Activated CD4-positive, alpha-beta T cell treated with anti-CD3 and anti-CD28 coated beads, Interleukin-2, amount 50 U/mL, for 4 hours (primary cell): Measurements from ENCODE around the gene ACVRL1.

ENCODE experiments used
- DNase-seq, 2 experiments: peaks; one replicate each; pipeline ENCODE4 v3.0.0-alpha.2; 2020

Gene ACVRL1

DNA sequence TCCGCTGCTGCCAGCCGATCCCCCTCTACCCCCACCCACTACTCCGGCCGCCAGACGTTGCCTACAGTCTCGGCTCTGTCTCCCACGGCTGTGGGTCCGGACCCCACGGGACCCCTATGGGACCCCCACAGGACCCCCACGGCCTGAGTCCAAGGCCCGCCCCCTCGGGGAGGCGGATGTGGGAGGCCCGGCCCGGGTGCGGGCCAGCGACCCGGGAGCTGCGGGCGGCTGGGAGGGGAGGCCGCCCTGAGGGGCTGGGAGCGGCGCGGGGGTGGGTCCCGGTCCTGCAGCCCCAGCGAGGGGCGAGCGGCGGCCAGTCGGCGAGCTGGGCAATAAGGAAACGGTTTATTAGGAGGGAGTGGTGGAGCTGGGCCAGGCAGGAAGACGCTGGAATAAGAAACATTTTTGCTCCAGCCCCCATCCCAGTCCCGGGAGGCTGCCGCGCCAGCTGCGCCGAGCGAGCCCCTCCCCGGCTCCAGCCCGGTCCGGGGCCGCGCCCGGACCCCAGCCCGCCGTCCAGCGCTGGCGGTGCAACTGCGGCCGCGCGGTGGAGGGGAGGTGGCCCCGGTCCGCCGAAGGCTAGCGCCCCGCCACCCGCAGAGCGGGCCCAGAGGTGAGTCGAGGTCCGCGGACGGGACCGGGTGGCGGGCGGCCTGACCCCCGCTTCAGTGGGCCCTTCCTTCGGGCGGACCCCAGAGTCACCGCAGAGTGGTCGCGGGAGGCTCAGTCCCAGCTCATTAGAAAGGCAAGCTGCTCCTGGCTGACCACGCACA lies at the start of gene ACVRL1:
TSS of gene ACVRL1 (plus strand) at position 422 of the 773 bp plus-strand sequence. CDS start 4,971 bp downstream, outside the sequence.
- DNase-seq: no peak

DNA sequence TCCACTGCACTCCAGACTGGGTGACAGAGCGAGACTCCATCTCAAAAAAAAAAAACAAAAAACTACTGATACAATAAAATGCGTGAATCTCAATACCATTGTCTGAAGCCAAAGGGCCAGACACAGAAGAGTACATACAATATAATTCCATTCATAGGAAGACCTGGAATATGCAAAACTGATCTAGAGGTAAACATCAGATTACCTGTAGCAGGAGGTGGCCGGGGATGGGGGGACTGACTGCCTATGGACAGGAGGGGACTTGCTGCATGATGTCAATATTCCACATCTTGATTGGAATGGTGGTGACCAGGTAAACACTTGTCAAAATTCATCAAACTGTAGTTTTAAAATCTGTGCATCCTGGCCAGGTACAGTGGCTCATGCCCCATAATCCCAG lies 46.3 kb upstream of the ACVRL1 start:
- no peak for DNase-seq

DNA sequence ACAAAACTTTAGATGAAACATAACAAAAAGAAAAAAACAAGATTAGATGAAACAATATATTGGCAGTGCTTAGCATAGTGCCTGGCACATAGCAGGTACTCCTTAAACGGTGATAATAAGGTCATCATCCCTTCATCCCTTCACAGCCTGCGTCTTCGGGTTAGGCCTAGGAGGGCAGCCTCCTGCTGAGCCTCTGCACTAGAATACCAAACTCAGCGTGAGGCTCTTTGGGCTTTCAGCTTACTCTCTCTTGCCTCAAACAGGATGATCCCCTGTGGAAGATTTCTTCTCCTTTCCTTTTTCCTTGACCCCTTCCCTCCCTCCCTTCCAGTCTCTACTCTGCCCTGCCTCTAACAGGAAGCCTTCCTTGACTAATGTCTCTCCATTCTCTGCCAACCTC lies 44.4 kb upstream of the ACVRL1 start:
- no peak for DNase-seq

DNA sequence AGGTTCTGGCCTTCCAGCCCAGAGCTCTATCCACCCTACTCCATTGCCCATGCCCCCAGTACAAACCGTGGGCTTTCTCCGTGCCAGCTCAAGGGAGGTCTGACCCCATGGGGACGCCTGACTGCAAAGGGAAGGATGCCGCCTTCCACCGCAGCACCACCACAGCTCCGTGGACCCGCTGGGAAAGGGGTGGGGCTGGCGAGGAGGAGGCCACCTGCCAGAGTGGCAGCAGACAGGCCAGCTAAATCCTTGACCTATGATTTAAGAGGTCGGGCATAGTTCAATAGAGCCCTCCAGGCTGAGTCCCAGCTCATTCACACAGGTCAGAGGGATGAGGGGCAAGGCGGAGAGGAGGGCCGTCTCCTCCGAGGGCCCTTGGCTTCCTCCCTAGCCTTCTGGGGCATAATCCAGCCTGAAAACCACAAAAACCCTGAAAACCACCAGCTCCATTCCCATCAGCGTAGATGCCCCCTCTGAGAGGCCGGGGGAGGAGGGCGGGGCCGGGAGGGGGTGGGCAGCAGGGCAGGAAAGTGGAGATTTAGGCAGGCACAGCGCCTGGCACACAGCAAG lies 43.9 kb upstream of the ACVRL1 start:
- no peak for DNase-seq

- DNase-seq: no peak
These were observed 43.1 kb upstream of the ACVRL1 start for GRCh38 chr12:51863933-51864832.

- no peak for DNase-seq
These were observed 42.3 kb upstream of the ACVRL1 start for GRCh38 chr12:51864833-51865670.

DNA sequence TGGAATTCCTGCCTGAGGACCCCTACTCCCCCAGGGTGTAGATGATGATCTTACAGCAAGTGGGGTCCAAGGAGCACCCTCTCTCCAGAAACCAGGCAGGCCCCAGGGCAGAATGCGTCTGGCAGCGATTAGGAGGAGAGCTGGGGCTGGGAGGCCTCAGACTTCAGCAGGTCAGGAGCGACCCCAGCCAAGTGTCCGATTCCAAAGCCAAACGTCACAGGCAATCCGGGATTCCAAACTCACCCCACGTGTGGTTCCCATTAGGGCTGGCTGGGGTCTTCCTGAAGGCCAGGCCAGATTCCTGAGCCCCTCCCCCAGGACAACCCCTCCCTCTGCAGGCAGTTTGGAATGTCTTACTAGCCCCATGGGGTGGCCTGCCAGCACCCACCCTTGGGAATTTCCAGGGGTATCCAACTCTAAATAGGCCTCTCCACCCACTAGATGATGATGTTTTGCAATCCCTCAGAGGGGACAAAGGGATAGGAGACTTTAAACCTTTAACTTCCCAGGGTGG lies 41.5 kb upstream of the ACVRL1 start:
- DNase-seq: no peak

GRCh38 chr12:51866324-51866723 lies 41.0 kb upstream of the ACVRL1 start:
- DNase-seq: no peak

- DNase-seq: no peak
These were observed 40.5 kb upstream of the ACVRL1 start for GRCh38 chr12:51866762-51867161.

- no peak for DNase-seq
These were observed 39.9 kb upstream of the ACVRL1 start for GRCh38 chr12:51867371-51867770.

GRCh38 chr12:51867796-51868428 lies 39.4 kb upstream of the ACVRL1 start:
- no peak for DNase-seq

- no peak for DNase-seq
These were observed 38.3 kb upstream of the ACVRL1 start for GRCh38 chr12:51868821-51869495.

DNA sequence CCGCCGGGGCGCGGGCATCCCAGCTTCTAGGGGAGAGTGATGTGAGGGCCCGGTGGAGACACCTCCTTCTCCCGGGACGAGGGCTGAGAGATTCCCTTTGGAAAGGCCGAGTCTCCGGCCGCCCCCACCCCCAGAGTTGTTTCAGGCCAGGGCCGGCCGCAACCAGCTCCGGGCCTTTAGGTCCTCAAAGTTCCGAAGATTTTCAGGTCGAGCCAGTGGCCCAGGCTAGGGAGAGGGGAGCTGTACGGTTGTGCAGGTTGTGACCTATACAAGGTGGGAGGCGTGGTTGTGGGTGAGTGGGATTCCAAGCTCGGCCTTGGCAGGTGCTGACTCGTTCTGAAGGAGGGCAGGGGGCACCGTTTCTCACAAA lies 37.8 kb upstream of the ACVRL1 start:
- no peak for DNase-seq

GRCh38 chr12:51869931-51870330 lies 37.4 kb upstream of the ACVRL1 start:
- DNase-seq: no peak

DNA sequence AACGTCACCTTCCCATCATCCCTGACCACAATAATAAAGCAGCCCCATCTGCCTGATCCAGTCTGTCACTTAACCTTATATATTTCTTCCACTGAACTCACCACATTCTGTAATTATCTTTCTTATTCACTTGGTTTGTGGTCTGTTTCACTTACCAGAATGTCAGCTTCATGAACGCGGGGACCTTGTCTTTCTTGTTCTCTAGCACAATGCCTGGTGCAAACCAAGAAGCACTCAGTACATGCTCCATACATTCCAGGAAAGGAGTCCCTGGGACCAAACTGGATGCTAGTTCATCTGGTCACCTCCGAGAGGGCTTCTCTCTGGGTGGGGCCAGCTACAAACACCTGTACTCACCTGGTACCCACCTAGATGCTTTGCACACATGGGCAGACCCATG lies 36.8 kb upstream of the ACVRL1 start:
- DNase-seq: no peak

GRCh38 chr12:51871126-51871525 lies 36.2 kb upstream of the ACVRL1 start:
- DNase-seq: no peak

DNA sequence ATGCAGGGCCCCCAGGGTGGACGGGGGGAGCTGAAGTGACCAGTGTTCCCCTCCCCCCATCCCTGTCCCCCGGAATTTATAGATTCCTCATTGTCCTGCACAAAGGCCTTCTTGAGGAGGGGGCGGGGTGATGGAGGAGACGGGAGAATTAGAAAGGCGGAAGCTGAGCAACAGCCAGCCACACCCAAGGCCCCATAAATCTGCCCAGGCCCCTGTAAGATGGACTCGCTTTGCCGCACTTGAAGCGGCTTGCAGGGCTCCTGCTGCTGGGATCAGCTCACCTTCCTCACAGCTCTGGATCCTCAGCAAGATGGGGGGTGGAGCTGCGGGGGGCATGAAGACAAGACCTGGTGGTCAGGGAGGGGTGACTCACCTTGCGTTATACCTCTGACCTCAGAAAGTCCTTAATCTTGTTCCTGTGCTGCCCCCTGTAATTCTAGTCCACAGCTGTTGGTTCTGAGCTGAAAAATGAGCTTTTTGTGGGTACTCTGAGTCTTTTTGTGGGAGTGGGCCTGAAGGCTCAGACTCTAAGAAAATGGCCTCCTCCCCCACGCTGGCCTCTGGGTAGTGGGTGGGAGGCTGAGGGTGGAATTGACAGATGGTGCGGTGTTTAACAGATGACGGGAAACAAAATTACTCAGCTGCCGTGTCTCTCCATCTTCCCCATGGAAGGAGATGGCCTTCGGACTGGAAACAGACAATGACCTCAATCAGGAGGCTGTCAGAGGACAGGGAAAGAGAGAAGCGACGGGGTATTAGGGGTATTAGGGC lies 35.2 kb upstream of the ACVRL1 start:
- no peak for DNase-seq

GRCh38 chr12:51872689-51872981 lies 34.7 kb upstream of the ACVRL1 start:
- no peak for DNase-seq

- no peak for DNase-seq
These were observed 33.9 kb upstream of the ACVRL1 start for GRCh38 chr12:51873251-51873994.

- DNase-seq: no peak
These were observed 33.3 kb upstream of the ACVRL1 start for GRCh38 chr12:51874000-51874399.
